ENCODE measurements around the gene PPARGC1A.

- TF ChIP-seq POLR2AphosphoS5 (IDR thresholded peaks at IDR 0.05; ENCODE audit: low read depth, low read length) (no peak), POLR2A (IDR thresholded peaks at IDR 0.05; ENCODE audit: low read depth, low read length) (no peak), TAF1 (IDR thresholded peaks at IDR 0.05; ENCODE audit: low read depth, low read length) (no peak), SPI1 (IDR thresholded peaks at IDR 0.05; ENCODE audit: low read depth, low read length) (no peak), POU2F2 (IDR thresholded peaks at IDR 0.05; ENCODE audit: low read depth, low read length) (no peak), PAX5 (IDR thresholded peaks at IDR 0.05; ENCODE audit: insufficient read depth, low read length, severe bottlenecking) (no peak)
These were observed 14.5 kb downstream of the PPARGC1A start for GRCh38 chr4:23875317-23875716.
